ENCODE results near the gene DENND1A.

DENND1A gene

DNA sequence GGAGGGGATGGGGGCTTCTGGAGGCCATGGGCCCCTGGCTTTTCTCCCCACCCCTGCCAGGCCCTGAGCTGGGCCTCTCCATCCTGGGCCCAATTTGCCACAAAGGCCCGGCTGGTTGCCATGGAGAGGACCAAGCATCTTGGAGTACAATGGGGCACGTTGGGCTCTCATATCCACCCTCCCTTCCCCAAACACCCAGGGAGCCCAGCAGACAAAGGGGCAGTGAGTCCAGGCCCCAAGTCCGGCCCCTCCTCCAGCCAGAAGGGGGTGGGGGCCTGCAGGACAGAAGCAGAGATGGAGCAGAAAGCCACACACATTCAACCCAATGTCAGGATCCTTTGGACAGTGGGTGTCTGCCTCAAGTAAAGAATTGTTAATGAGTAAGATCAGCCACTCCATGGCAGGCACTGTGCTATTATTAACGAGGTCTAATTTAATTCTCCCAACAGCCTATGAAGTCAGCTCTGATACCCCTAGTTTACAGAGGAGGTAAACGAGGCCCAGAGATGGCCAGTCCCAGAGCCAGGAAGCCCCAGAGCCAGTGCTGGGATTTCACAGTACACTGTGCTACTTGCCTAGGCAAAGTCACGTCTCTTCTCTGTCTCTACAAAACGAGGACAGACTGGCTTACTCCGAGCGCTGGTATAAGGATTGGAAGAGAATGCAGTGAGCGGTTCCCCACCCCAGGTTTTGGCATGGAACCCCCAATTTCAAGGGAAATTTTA is 571.6 kb downstream of the DENND1A start:
- CTCF ChIA-PET: interaction anchor here (1.5 to 2.4 kb wide), 2 partner anchors 9 to 28 kb away, joined by 5 to 20 read pairs; no protein-coding TSS in a partner anchor
- POLR2A ChIA-PET: no interaction called here
- TF ChIP-seq, protein P1, sequence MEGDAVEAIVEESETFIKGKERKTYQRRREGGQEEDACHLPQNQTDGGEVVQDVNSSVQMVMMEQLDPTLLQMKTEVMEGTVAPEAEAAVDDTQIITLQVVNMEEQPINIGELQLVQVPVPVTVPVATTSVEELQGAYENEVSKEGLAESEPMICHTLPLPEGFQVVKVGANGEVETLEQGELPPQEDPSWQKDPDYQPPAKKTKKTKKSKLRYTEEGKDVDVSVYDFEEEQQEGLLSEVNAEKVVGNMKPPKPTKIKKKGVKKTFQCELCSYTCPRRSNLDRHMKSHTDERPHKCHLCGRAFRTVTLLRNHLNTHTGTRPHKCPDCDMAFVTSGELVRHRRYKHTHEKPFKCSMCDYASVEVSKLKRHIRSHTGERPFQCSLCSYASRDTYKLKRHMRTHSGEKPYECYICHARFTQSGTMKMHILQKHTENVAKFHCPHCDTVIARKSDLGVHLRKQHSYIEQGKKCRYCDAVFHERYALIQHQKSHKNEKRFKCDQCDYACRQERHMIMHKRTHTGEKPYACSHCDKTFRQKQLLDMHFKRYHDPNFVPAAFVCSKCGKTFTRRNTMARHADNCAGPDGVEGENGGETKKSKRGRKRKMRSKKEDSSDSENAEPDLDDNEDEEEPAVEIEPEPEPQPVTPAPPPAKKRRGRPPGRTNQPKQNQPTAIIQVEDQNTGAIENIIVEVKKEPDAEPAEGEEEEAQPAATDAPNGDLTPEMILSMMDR (IDR thresholded peaks at IDR 0.05; ENCODE audit: control extremely low read depth, extremely low read depth, low read depth, missing control alignments): no peak
- no peak for DNase-seq (ENCODE audit: extremely low spot score)

DNA sequence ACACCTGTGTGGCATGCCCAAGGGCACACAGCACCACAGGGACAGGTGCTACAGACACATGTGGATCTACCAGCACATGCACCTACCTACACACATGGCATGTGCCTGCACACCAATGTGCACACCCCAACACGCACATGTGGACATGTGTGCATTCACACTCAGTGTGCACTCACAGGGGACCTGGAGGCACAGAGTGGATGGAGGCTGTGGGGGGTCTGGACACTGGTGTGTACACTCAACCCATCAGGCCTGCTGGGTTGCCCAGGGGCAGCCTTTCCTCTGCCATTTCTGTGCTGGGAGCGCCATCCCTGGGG is 572.2 kb downstream of the DENND1A start:
- TF ChIP-seq, protein P1 (IDR thresholded peaks at IDR 0.05; ENCODE audit: control extremely low read depth, extremely low read depth, low read depth, missing control alignments): no peak
- no peak for DNase-seq (ENCODE audit: extremely low spot score)
- ChIA-PET POLR2A (no interaction called here), CTCF (interaction anchor here (0.9 to 1.5 kb wide), 2 partner anchors 12 to 28 kb away, joined by 3 to 5 read pairs; no protein-coding TSS in a partner anchor)

DNA sequence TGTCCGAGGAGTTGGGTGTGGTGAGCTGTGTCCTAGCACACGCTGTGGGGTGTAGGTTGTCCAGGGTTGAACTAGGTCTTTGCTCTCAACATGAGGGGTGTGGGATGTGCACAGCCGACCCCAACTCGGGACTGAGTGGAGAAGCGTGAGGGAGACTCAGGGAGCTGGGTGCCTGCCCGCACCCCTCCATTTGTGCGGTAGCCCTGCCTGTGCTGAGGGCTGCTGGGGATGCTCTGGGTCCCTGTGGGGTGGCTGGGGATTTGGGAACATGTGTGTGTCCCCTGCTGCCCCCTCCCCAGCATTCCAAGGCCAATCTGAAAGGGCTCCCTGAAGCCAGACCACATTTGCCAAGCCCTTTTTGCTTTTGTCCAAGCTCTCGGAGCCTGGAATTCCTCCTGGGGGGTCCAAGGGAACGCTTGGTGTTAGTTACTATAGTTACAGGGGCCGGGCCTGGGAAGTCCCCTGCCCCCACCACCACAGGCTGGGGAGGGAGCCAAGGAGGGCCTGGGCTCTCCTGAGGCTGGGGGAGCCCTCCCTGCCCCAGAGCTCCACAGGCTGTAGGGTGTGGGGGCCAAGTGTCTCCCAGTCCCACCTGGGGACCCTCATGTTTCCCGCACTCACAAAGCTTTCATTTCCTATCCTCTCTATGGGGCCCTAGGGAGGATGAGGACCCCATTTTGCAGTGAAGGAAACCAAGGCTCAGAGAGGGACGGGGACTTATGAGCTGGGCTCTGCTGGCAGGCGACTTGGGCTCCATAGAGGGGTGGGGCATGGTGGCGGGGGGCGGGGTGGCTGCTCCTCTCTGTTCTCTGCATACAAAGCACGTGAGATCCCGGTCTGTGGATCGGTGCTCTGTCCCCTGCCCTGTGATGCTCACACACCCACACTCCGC is 572.8 kb downstream of the DENND1A start:
- POLR2A ChIA-PET: no interaction called here
- CTCF ChIA-PET: interaction anchor here (0.9 to 4.9 kb wide), 3 partner anchors 11 to 29 kb away, joined by 3 to 82 read pairs (median 5); no protein-coding TSS in a partner anchor

DNA sequence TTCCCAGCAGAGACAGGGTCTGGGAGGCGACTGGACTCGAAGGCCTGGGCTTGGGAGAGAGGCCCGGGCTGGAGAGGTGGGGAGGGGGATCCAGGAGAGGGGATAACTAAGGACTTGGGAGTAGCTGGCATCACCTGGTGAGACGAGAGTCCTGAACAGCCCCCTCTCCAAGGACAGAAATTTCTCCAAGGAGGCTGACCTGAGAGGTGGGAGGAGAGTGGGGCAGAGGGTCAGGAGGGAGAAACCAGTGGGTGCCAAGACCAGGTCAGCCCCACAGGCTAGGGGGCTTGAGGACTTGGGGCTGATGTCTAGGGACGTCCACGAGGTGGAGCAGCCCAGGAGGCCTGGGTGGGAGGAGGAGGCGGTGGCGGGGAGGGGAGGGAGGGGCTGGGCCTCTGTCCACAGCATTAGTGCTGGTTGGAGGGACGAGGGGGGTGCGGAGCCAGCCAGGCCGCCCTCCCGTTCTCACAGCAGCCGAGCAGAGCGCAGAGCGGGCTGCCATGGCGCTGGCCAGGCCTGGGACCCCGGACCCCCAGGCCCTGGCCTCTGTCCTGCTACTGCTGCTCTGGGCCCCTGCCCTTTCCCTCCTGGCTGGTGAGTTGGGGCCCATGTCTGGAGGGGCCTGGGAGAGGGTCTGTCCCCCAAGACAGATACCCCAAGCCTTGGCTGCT is 574.0 kb downstream of the DENND1A start, which contains the start of gene CRB2:
Gene CRB2, plus strand, starts transcription at position 437 of the 671 bp plus-strand sequence. Its CDS starts 64 bp downstream, at position 501.
- no peak for DNase-seq (ENCODE audit: extremely low spot score)
- CTCF ChIA-PET: interaction anchor here (1.9 to 4.9 kb wide), 8 partner anchors 12 to 685 kb away, joined by 8 to 82 read pairs (median 20); no protein-coding TSS in a partner anchor
- POLR2A ChIA-PET: no interaction called here
- TF ChIP-seq, protein P1 (IDR thresholded peaks at IDR 0.05; ENCODE audit: control extremely low read depth, extremely low read depth, low read depth, missing control alignments): no peak

More for the DNA sequence above, 572.8 kb downstream of the DENND1A start:
- no peak for DNase-seq (ENCODE audit: extremely low spot score)
- TF ChIP-seq, protein P1 (IDR thresholded peaks at IDR 0.05; ENCODE audit: control extremely low read depth, extremely low read depth, low read depth, missing control alignments): no peak

DNA sequence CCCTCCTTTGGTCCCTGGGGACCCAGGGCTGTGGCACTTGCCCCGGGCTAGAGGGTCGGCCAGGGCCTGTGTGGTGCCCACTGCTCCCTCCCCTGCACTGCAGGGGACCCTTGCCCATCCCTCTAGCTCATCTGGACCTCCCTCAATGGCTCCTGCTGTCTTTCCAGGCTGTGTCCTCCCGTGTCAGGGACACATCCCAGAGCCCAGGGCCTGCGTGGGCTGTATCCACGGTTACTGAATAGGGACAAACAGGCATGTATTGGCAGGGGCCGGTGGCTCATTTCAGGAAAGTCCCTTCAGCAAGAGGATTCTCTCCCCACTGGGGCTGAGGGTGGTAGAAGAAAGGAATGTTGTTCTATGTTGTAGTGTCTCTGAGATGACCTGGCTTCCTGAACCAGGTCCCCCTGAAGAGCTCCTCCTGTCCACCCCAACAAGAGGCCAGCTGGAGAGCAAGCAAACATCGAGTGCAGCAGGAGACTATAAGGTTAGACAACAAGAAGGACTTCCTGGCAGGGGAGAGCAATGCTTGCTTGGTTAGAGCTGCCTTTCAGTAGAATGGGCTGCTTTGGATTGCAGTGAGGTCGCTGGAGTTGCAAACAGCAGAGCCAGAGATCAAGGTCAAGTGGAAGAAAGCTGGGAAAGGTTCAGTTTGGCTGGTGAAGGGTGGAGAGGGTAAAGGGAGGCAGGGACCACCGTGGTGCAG is 575.0 kb downstream of the DENND1A start:
- DNase-seq (ENCODE audit: extremely low spot score): no peak
- CTCF ChIA-PET: interaction anchor here (0.6 to 4.9 kb wide), 29 partner anchors 11 to 879 kb away, joined by 3 to 82 read pairs (median 5); no protein-coding TSS in a partner anchor
- TF ChIP-seq, protein P1 (IDR thresholded peaks at IDR 0.05; ENCODE audit: control extremely low read depth, extremely low read depth, low read depth, missing control alignments): no peak
- POLR2A ChIA-PET: no interaction called here

Measured in GM10248 (cell line).